NCI-H2227 treated with DMSO at 0.1 percent for 48 hours (cell line): ENCODE measurements around the gene BZW2.

ENCODE experiments used
- DNase-seq: peaks from one replicate; lab custom pipeline; 2025; lab: John Stamatoyannopoulos, UW

Gene BZW2

GRCh38 chr7:16753102-16753931 lies 107.3 kb downstream of the BZW2 start, which contains the start of gene TSPAN13:
TSPAN13 (plus strand) TSS chr7:16753755; CDS start chr7:16753968, 213 bp downstream.
- DNase-seq: peak; percentile 83

GRCh38 chr7:16753932-16754855 lies 108.2 kb downstream of the BZW2 start:
- DNase-seq: peak; percentile 68

GRCh38 chr7:16754856-16755317 lies 108.9 kb downstream of the BZW2 start:
- DNase-seq: no peak

DNA sequence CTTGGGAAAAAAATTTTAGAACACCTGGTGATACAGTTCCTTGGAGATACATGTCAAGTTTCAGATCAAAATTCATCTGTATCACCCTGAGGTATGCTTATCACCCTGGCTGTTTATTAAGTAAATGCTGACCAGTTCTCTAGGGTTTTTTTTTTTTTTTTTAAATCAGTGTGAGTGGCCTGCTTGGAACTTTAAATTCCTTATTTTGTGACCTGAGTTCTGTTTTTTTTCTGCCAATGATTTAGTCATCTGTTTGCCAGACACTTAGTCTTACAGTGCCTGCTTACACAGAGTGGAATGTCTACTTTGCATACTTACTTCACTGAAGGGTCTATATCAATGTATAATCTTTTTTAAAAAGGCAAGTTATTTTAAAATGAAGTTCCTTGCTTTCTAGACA lies 109.4 kb downstream of the BZW2 start:
- no peak for DNase-seq
